ENCODE results near the gene FBXL7. TPM values are rescaled to one million over a fixed set of nuclear protein-coding genes. Genes with fewer than 3 reads are reported as not detected.

The FBXL7 gene
- polyA plus RNA-seq, 3 donors, result not detected

DNA sequence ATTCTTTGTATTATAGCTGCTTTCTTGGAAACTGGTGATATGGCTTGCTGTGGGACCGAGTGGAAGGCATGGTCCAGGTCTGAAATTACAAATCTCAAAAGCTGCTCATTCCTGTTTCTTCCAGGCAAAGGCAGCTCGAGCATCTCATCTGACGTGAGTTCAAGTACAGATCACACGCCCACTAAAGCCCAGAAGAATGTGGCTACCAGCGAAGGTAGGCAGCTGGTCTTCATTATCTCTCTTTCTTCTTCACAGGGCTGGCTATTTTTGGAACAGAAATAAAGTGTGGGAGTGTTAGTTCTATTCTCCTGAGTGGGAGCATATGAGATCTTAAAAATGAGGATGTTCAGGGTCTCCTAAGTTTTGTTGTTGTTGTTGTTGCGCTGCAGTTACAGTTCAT lies 115.9 kb downstream of the FBXL7 start:
- Histone ChIP-seq H3K27ac (ENCODE audit: low read depth in 1 of 2, low read length in 2 of 2) (no peak overlapping the region), H3K4me1 (ENCODE audit: control insufficient read depth in 1 of 2, insufficient read depth in 2 of 2, low read length in 2 of 2) (no peaks in the 10 kb centered on the region), H4K20me1 (ENCODE audit: insufficient read depth, low read length) (no peaks in the 10 kb centered on the region), H3K36me3 (replicated peaks in 1 of 2; ENCODE audit: control insufficient read depth in 1 of 2, insufficient read depth in 2 of 2, low read length in 2 of 2) (no peaks in the 10 kb centered on the region), H2AFZ (ENCODE audit: insufficient read depth, low read depth, low read length, poor library complexity, severe bottlenecking) (no peak overlapping the region), H3K9ac (ENCODE audit: insufficient read depth, low read length, poor library complexity, severe bottlenecking) (no peak overlapping the region), H3K4me2 (replicated peaks; ENCODE audit: extremely low read depth, low read length, poor library complexity, severe bottlenecking) (no peak overlapping the region), H3K79me2 (ENCODE audit: insufficient read depth, low read length) (no peaks in the 10 kb centered on the region), H3K9me3 (replicated peaks in 1 of 2; ENCODE audit: control insufficient read depth in 1 of 2, insufficient read depth in 1 of 2, low read length in 2 of 2) (peaks cover 11 to 18% of the 10 kb centered on the region in 2 donors), H3K27me3 (ENCODE audit: control insufficient read depth in 2 of 2, insufficient read depth in 2 of 2, low read length in 2 of 2) (no peaks in the 10 kb centered on the region), H3K4me3 (replicated peaks in 1 of 3; ENCODE audit: low read depth in 2 of 3, low read length in 3 of 3) (no peak overlapping the region)
- H3K4me1 Mint-ChIP-seq, result no peaks in the 10 kb centered on the region
- no peak for DNase-seq
- WGBS (ENCODE audit: insufficient coverage), result 86% methylated on average over 3 of the region's 6 CpGs
- no peak overlapping the region for H3K4me3 Mint-ChIP-seq
- no peaks in the 10 kb centered on the region for H3K36me3 Mint-ChIP-seq
- no peak overlapping the region for H3K27ac Mint-ChIP-seq
- H3K27me3 Mint-ChIP-seq (ENCODE audit: low read depth in 3 of 3), result no peaks in the 10 kb centered on the region
- no peak for TF ChIP-seq CTCF (IDR thresholded peaks at IDR 0.05)
- intact Hi-C loops (cut with micrococcal nuclease), result no loop called here
- H3K9me3 Mint-ChIP-seq, result peaks cover 3 to 20% (median 8%) of the 10 kb centered on the region in 7 donors

DNA sequence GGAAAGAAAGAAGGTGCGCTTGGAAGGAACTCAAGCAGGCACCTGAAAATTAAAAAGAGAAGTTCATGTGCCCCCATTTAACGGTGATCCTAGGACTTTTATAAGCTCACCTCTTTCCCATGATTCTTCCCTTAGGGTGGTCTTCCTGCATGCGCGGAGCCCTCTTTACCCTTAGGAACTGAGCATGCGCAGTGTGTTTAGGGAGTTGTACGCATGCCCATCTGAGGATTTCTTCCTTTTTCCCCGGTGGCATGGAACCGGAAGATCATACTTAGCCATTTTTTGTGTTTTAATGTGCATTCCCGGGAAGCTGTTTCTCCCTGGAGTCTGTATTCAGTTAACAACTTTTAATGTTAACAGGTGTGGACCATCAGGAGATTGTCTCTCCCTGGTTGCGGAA lies 119.0 kb downstream of the FBXL7 start:
- no peaks in the 10 kb centered on the region for H3K79me2 ChIP-seq (ENCODE audit: insufficient read depth, low read length)
- intact Hi-C loops (cut with micrococcal nuclease), result no loop called here
- H3K27ac Mint-ChIP-seq, result no peak overlapping the region
- peaks cover 3 to 18% (median 7%) of the 10 kb centered on the region in 7 donors for H3K9me3 Mint-ChIP-seq
- no peak for DNase-seq
- no peaks in the 10 kb centered on the region for H3K27me3 Mint-ChIP-seq (ENCODE audit: low read depth in 3 of 3)
- no peaks in the 10 kb centered on the region for H4K20me1 ChIP-seq (ENCODE audit: insufficient read depth, low read length)
- H3K4me1 Mint-ChIP-seq, result no peaks in the 10 kb centered on the region
- H3K36me3 Mint-ChIP-seq, result no peaks in the 10 kb centered on the region
- peaks cover 17 to 22% of the 10 kb centered on the region in 2 donors for H3K9me3 ChIP-seq (replicated peaks in 1 of 2; ENCODE audit: control insufficient read depth in 1 of 2, insufficient read depth in 1 of 2, low read length in 2 of 2)
- no peak overlapping the region for H3K9ac ChIP-seq (ENCODE audit: insufficient read depth, low read length, poor library complexity, severe bottlenecking)
- H2AFZ ChIP-seq (ENCODE audit: insufficient read depth, low read depth, low read length, poor library complexity, severe bottlenecking), result no peak overlapping the region
- H3K27ac ChIP-seq (ENCODE audit: low read depth in 1 of 2, low read length in 2 of 2), result no peak overlapping the region
- no peak overlapping the region for H3K4me3 ChIP-seq (replicated peaks in 1 of 3; ENCODE audit: low read depth in 2 of 3, low read length in 3 of 3)
- no peak for TF ChIP-seq CTCF (IDR thresholded peaks at IDR 0.05)
- WGBS (ENCODE audit: insufficient coverage), result 100% methylated on average over 1 of the region's 10 CpGs
- no peak overlapping the region for H3K4me2 ChIP-seq (replicated peaks; ENCODE audit: extremely low read depth, low read length, poor library complexity, severe bottlenecking)
- H3K27me3 ChIP-seq (ENCODE audit: control insufficient read depth in 2 of 2, insufficient read depth in 2 of 2, low read length in 2 of 2), result no peaks in the 10 kb centered on the region
- H3K4me1 ChIP-seq (ENCODE audit: control insufficient read depth in 1 of 2, insufficient read depth in 2 of 2, low read length in 2 of 2), result no peaks in the 10 kb centered on the region
- no peak overlapping the region for H3K4me3 Mint-ChIP-seq
- no peaks in the 10 kb centered on the region for H3K36me3 ChIP-seq (replicated peaks in 1 of 2; ENCODE audit: control insufficient read depth in 1 of 2, insufficient read depth in 2 of 2, low read length in 2 of 2)

Measured in CD14-positive monocyte (primary cell).